GF-D8 (cell line): Measurements from ENCODE around the gene PLSCR4.
"Not testable (repeated sequence)": the region's sequence is repeated elsewhere in the genome, so short reads cannot be mapped to it uniquely, and the experiment has no call there.

Experiments
- DNase-seq: peaks from one replicate; lab custom pipeline; 2025; lab: John Stamatoyannopoulos, UW

PLSCR4 gene

DNA sequence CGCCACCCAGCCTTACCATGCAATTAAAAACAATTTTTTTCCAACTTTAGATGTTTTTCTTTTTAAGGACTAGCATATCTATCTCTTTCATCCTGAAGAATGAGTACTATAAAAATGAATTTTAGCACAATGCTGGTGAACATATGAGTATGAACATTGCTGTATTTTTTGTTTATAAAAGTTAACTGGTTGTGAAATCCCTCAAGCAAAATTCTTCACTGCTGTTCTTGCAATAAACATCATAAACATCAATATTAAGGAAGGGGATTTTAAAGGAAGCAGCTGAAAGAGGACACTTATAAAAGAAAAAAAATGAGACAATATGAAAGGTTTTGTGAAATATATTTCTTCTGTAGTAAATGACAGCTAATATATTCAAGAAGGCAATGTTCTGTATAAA, 3.0 kb downstream of the PLSCR4 start:
- no peak for DNase-seq

DNA sequence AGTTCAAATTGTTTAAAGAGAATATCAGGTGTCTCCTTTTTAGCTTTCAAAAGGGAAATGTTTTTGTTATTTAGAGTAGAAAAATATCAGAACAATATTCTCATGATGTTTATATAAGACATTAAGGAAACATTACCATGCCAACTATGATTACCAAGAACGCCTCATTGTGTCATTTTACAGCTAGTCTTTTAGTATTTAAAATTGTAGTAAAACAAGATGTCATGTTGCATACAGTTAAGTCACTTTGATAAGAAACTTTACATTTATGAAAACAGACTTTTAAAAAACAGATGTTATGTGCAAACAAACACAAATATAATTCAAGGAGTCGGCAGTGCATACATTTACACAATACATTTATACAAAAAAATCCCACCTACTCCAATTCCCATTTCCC, 4.4 kb downstream of the PLSCR4 start:
- DNase-seq, result no peak

DNA sequence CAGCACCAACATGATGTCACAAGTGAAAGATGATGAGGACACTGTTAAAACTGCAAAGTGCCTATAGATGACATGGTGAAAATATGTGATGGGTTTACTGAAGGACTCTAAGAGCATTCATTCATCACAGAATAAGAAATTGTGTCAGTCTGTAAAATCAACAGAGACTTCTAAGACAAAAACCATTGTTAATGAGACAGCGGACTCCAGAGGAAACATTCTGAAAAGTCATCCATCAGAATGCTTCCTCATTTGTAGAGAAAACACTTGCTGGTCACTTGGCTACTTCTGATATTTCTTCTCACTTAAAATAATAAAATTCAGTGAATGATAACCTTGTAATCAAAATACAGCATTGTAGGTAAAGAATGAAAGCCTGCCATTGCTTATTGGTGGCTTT, 7.3 kb downstream of the PLSCR4 start:
- no peak for DNase-seq

DNA sequence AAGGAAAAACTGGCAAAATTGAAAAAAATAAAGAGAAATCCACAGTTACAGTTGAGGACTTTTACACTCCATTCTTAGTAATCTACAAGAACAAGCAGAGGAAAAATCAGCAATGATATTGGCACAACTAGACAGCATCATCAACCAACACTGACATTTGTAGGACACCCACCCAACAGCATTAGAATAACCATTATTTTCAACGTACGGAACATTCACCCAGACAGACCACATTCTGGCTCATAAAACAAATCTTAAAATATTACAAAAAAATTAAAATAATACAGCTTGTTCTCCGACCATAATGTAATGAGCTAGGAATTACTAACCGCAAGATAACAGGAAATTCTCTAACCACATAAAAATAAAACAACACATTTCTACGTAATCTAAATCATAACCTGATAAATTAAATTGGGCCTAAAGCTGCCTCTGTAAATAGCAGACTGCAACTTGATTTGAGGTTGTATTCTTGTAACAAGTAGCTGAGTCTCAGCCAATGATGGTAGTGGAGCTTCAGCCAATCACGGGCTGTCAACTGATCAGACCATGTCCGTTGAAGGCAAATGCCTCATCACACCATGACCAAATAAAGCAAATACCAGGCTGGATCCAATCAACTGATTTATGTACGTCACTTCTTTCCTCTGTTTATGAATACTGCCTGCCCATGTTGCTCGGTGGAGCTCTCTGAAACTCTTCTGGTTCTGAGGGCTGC, 9.2 kb downstream of the PLSCR4 start:
- DNase-seq, result no peak

DNA sequence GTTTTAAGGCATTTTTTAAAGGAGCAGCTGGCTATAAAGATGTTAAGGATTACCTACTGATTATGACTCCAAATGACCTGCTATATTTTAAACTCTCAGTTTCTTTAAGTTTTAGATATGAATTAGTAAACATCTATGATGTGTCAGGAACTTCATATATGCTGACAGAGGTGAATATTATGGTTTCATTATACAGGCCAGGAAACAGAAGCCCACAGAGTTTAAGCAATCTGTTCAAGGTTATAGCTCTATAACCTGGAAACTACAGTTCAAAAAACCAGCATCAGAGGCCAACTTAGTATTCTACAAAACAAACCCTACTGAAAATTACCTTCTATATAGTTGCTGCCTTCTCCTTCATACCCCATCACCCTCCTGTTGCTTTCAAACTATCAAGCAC, 17.4 kb downstream of the PLSCR4 start:
- DNase-seq, result no peak

- no peak for DNase-seq
Measured at GRCh38 chr3:146227486-146227885, 23.4 kb downstream of the PLSCR4 start.

GRCh38 chr3:146226881-146227280, 24.0 kb downstream of the PLSCR4 start:
- no peak for DNase-seq

GRCh38 chr3:146225458-146225857, 25.4 kb downstream of the PLSCR4 start:
- DNase-seq, result not testable (repeated sequence)

DNA sequence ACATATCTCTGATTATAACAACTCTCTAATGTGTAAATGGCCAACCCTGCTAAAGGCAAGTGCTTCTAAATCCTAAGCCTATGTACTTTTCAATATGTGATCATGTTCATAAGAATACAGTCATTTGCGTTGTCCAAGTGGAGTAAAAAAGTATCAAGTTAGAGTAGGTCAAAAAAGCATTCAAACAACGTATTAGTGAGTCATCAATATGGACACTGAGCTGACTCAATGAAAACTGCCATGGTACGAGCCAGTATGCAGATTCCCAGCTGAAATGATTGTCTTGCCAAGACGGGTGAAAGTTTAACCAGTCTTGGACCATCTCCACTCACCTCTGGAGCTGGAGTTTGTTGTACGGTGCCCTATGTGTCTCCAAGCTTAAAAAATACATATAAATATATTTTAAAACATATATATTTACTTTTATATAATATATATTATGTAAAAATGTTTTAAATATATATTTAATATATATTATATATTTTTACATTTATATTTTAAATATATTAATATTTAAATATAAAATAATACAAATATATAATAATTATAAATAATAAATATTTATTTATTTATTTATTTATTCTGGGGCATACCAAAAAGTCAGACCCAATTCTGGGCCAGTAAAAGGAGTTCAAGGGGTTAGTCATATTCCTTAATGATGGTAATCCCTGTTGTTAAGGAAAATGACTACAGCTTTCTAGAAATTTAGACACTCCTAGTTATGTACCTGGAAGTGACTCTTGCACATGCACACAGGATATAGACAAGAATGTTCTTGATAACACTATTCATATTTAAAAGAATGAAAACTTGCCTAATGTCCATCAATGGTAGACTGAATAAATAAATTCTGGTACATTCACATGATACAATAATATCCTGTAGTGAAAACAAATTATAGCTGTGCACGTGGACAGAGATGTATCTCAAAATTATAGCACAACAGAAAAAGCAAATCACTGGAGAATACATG, 27.2 kb downstream of the PLSCR4 start:
- DNase-seq, result no peak

DNA sequence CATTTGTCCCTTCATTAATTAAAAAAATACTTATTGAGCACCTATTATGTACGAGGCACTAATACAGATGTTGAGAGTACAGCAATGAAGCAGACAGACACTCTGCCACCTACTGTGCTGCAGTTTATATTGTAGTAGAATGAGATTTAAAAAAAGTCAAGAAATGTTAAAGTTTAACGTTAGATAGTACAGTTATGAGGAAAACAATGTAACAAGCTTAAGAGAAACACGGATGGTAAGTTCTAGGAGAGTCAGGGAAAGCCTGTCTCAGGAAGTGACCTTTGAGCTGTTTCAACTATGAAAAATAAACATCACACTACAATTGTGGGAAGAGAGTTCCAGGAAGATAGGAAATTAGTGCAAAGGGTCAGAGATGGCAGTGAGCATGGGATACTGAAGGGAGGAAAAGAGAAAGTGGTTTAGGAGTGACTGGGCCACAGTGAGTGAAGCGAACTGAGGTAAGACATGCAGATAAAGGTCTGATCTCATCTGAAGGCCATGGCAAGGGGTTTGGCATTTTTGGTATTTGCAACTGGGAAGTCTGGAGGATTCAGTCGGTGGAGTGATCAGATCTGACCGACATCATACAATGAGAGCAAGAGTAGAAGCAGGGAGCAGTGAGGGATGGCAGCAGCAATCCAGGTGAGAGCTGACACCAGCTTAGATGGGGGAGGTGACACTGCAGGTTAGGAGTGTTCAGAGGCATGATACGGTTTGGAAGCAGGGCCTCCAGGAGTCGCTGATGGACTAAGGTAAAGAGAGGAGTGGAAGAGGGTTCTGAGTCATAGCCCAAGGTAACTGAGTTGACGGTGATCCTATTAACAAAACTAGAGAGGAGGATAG, 28.5 kb downstream of the PLSCR4 start:
- no peak for DNase-seq

DNA sequence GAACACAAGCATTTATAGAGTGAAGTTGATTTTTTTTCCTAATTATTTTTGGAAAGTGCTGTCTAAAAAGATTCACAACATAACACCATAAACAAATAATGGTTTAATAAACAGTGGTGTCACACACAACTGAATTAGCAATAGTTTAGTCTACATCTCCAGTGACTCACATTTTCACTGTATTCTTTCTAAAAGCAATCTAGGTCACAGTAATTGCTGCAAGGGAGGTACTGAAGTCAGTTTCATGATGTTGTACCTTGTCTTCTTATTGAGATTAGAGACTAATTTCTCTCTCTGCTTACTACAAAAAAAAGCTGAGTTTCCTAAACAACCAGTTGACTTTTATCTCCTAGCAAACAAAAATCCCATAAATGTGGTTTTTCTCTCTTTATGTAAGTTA, 29.6 kb downstream of the PLSCR4 start:
- DNase-seq, result no peak

DNA sequence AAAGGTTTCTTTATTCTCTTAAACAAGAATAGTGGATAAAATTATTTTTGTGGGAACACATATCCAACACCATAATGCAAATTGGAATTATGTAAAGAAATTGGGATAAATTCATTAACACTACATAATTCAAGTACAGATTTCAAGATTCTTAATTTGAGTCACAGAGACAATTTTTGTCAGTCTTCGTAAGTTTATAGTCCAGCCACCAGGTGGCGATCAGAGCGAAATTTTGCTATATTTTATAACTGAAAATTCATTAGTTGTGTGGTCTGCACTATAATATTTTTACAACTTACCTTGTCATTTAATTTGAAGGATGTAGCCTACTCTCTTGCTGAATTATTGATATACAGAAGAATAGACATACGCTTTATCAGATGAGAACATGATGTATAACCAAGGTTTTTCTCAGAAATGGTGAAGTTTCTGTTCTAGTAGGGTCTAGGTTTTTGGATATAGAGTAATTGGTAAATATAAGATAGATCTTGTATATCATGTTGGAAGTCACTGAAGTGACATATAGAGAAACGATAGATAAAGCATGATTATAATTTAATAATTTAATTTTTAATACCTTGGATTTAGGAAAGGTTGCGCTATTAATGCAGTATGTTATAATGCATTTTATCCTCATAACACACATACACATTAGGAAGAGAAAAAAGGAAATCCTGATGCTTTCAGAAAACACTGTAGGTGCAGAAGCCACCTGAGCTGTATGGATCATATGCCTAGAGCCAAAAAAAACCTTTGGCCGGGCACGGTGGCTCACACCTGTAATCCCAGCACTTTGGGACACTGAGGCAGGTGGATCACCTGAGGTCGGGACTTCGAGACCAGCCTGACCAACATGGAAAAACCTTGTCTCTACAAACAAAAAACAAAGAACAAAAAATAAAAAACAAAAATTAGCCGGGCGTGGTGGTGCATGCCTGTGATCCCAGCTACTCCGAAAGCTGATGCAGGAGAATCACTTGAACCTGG, 31.7 kb downstream of the PLSCR4 start:
- DNase-seq, result no peak

GRCh38 chr3:146217324-146217723, 33.6 kb downstream of the PLSCR4 start:
- no peak for DNase-seq

GRCh38 chr3:146214493-146214892, 36.4 kb downstream of the PLSCR4 start:
- DNase-seq, result no peak

DNA sequence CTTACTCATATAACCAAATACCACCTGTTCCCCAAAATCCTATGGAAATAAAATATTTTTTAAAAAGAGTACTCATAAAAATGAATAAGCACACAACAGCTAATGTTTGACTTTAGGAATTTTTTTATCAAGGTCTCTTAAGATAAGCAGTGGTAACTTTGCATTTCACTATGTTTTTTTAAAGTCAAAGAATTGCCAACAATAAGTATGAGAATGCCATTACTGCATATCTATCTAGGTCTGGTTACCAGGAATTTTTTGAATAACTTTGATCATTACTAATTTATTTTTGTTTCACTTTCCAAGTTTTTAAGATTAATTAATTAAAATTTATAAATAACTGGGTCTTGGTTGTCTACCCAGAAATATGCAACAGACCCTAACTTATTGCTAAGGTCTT, 41.5 kb downstream of the PLSCR4 start:
- no peak for DNase-seq

GRCh38 chr3:146203776-146204175, 47.1 kb downstream of the PLSCR4 start:
- no peak for DNase-seq

DNA sequence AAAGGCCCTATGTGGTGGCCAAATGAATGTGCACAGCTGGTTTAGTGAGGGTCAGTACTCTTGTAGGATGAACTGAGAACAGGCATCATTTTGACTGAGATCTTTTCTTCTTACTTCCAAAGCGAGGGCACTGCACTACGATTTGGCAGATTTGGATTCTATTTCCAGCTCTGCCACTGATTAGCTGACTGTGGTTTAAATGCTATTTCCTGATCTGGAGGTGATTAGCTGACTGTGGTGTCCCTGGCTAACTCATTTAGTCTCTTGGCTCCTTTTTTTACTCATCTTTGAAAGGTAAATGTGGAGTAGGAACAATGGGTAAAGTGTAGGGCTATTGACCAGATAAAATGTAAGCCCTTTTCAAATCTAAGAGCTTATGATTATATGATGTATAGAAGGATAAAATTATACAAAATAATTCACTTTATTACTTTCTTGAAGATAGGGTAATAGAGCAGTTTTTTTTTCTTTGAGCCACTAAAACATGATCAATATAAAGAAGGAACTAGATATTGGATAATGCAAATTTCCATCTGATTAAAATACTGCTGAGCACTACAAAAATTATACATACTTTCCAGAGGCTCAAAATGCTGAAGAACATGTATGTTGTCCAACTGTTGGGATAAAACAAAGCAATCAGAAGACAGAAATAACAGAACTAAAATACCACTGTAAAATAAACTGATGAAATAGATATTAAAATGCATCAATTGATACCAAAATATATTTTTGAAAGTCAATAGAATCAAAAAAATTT, 50.3 kb downstream of the PLSCR4 start:
- no peak for DNase-seq

GRCh38 chr3:146199762-146200161, 51.1 kb downstream of the PLSCR4 start:
- no peak for DNase-seq

GRCh38 chr3:146196789-146197188, 54.1 kb downstream of the PLSCR4 start:
- no peak for DNase-seq

DNA sequence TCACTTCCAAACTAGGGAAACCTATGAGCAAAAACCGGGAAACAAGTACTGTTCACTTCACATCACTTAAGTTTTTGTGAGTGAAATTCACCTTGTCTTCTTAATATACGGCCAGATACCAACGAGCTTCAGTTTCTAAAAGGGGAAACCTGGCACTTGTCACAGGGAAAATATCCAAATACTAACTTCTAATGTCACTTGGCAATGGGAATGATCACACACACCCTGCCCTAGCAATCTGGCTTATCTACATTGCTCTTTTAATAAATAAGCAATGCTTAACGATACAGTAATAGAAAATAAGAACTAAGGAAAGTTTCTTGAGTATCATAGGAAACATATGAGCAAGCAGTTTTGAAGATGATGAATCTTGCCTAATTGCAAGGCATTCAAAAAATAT, 55.3 kb downstream of the PLSCR4 start:
- DNase-seq, result no peak
